ENCODE results near the gene CDC45. TPM values are rescaled to one million over a fixed set of nuclear protein-coding genes. Genes with fewer than 3 reads are reported as not detected.

The CDC45 gene
- polyA plus RNA-seq, 1 donor (not counting 4 experiments of a cell fraction or from before 2014, with no cell fraction given), result 22.7 TPM

DNA sequence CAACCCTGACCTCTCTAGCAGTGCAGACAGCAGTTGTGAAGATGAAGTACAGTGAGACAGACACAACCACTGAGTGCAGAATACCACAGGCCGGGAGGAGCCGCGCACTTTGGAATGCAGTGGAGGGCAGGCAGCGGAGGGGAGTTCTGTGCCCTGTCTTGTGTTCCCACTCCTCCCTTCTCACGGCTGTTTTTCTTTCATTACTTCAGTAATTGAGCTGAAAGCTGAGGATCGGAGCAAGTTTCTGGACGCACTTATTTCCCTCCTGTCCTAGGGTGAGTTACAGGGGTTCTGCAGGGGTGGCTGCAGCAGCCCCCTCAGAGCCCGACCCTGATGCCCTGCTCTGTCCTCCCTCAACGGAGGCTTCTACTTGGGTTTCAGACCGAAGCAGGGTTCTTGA lies 38.9 kb downstream of the CDC45 start:
- DNase-seq (ENCODE audit: low read depth, low spot score), result no peak
- Histone ChIP-seq H3K36me3 (ENCODE audit: control insufficient read depth in 2 of 2, extremely low read depth in 1 of 2, insufficient read depth in 2 of 2, low read length in 2 of 2) (peaks cover 0 to 23% of the 10 kb centered on the region in 2 experiments), H3K9me1 (ENCODE audit: control insufficient read depth, extremely low read depth, insufficient read depth, low read length) (no peaks in the 10 kb centered on the region), H3K4me3 (ENCODE audit: control insufficient read depth in 2 of 3, extremely low read depth in 1 of 3, insufficient read depth in 2 of 3, low read depth in 1 of 3, low read length in 3 of 3) (no peak overlapping the region), H3K4me1 (ENCODE audit: control insufficient read depth, extremely low read depth, insufficient read depth, low read length) (peaks cover 2% of the 10 kb centered on the region), H2AFZ (ENCODE audit: control insufficient read depth, low read length) (no peak overlapping the region), H3K27me3 (ENCODE audit: control insufficient read depth, extremely low read depth, insufficient read depth, low read length) (peaks cover 8% of the 10 kb centered on the region), H4K20me1 (ENCODE audit: control insufficient read depth, extremely low read depth, insufficient read depth, low read length) (peaks cover 4% of the 10 kb centered on the region), H3K27ac (ENCODE audit: control insufficient read depth, insufficient read depth, low read length) (no peak overlapping the region), H3K9me3 (ENCODE audit: control insufficient read depth, low read depth, low read length) (no peaks in the 10 kb centered on the region), H3K79me2 (ENCODE audit: control insufficient read depth, insufficient read depth, low read length) (no peaks in the 10 kb centered on the region), H3K9ac (ENCODE audit: control insufficient read depth, extremely low read depth, insufficient read depth, low read length) (no peak overlapping the region), H3K4me2 (ENCODE audit: control insufficient read depth, extremely low read depth, insufficient read depth, low read depth, low read length) (no peak overlapping the region)
- FAIRE-seq, result no peak
- TF ChIP-seq, protein P1, sequence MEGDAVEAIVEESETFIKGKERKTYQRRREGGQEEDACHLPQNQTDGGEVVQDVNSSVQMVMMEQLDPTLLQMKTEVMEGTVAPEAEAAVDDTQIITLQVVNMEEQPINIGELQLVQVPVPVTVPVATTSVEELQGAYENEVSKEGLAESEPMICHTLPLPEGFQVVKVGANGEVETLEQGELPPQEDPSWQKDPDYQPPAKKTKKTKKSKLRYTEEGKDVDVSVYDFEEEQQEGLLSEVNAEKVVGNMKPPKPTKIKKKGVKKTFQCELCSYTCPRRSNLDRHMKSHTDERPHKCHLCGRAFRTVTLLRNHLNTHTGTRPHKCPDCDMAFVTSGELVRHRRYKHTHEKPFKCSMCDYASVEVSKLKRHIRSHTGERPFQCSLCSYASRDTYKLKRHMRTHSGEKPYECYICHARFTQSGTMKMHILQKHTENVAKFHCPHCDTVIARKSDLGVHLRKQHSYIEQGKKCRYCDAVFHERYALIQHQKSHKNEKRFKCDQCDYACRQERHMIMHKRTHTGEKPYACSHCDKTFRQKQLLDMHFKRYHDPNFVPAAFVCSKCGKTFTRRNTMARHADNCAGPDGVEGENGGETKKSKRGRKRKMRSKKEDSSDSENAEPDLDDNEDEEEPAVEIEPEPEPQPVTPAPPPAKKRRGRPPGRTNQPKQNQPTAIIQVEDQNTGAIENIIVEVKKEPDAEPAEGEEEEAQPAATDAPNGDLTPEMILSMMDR (optimal IDR thresholded peaks at IDR 0.05 in 1 of 3, IDR thresholded peaks at IDR 0.05 in 1 of 3, conservative IDR thresholded peaks at IDR 0.05 in 1 of 3; ENCODE audit: extremely low read depth in 1 of 3, insufficient read depth in 2 of 3, low read length in 3 of 3), result no peak
- TF ChIP-seq EZH2 (IDR thresholded peaks at IDR 0.05; ENCODE audit: low read length), result no peak
- dilution Hi-C loops (cut with MboI; ENCODE audit: extremely low pct_ligation_motif_present, low sequenced_read_pairs), result no loop called here

DNA sequence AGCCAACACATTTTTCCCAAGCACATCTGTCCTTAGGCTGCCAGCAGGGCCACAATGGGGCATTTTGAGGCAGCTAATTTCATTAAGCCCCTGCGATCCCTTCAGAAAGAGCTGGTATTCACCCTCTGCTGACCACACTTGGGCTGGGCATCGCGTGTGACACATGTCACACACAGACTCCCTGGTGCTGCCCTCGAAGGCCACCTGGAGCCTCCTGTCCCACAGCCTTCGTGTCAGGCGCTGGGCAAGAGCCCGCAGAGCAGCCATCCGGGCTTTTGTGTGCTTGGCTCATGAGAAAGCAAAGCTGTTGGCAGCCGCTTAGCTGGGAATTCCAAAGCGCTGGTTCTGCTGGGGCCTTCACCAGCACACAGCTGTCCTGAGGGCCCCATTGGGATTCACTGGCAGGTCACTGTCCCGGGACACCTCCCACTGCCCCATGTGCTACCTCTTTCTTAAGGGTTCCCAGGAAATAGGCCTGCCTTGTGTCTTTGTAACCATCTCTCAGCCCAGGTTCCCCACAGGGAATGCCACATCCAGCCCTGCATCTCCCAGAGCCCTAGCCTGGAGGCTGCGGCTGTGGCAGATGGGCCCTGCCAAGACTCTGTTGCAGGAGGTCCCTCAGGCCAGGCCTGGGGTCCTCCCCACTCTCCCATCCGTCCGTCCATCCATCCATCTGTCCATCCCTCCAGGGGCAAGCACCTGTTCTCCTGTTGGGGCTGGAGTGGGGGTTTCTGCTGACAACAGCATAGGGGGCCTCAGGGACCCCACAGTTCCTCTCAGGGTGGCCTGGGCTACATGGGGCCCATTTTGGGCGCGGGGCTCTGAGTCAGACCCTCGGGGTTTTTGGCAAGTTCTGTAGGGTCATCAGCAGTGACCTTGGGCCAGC lies 39.6 kb downstream of the CDC45 start:
- Histone ChIP-seq H3K9me3 (ENCODE audit: control insufficient read depth, low read depth, low read length) (no peaks in the 10 kb centered on the region), H3K4me2 (ENCODE audit: control insufficient read depth, extremely low read depth, insufficient read depth, low read depth, low read length) (no peak overlapping the region), H3K79me2 (ENCODE audit: control insufficient read depth, insufficient read depth, low read length) (no peaks in the 10 kb centered on the region), H3K36me3 (ENCODE audit: control insufficient read depth in 2 of 2, extremely low read depth in 1 of 2, insufficient read depth in 2 of 2, low read length in 2 of 2) (peaks cover 0 to 17% of the 10 kb centered on the region in 2 experiments), H3K4me1 (ENCODE audit: control insufficient read depth, extremely low read depth, insufficient read depth, low read length) (peaks cover 2% of the 10 kb centered on the region), H3K27ac (ENCODE audit: control insufficient read depth, insufficient read depth, low read length) (no peak overlapping the region), H3K4me3 (ENCODE audit: control insufficient read depth in 2 of 3, extremely low read depth in 1 of 3, insufficient read depth in 2 of 3, low read depth in 1 of 3, low read length in 3 of 3) (no peak overlapping the region), H2AFZ (ENCODE audit: control insufficient read depth, low read length) (no peak overlapping the region), H3K9ac (ENCODE audit: control insufficient read depth, extremely low read depth, insufficient read depth, low read length) (no peak overlapping the region), H4K20me1 (ENCODE audit: control insufficient read depth, extremely low read depth, insufficient read depth, low read length) (peaks cover 4% of the 10 kb centered on the region), H3K27me3 (ENCODE audit: control insufficient read depth, extremely low read depth, insufficient read depth, low read length) (peaks cover 15% of the 10 kb centered on the region), H3K9me1 (ENCODE audit: control insufficient read depth, extremely low read depth, insufficient read depth, low read length) (no peaks in the 10 kb centered on the region)
- FAIRE-seq (no peak), DNase-seq (ENCODE audit: low read depth, low spot score) (no peak)
- dilution Hi-C loops (cut with MboI; ENCODE audit: extremely low pct_ligation_motif_present, low sequenced_read_pairs), result no loop called here
- TF ChIP-seq EZH2 (IDR thresholded peaks at IDR 0.05; ENCODE audit: low read length), result no peak
- TF ChIP-seq, protein P1 (optimal IDR thresholded peaks at IDR 0.05 in 1 of 3, IDR thresholded peaks at IDR 0.05 in 1 of 3, conservative IDR thresholded peaks at IDR 0.05 in 1 of 3; ENCODE audit: extremely low read depth in 1 of 3, insufficient read depth in 2 of 3, low read length in 3 of 3), result no peak
